Measurements from ENCODE around the gene AK5. TPM values are rescaled to one million over a fixed set of nuclear protein-coding genes. Genes with fewer than 3 reads are reported as not detected.
"Not testable (repeated sequence)": the region's sequence is repeated elsewhere in the genome, so short reads cannot be mapped to it uniquely, and the experiment has no call there.

The AK5 gene
- polyA plus RNA-seq, 1 donor from 2014 or later: 2.7 TPM

- Mint-ChIP-seq H3K36me3 (no peaks in the 10 kb centered on the region), H3K4me1 (no peaks in the 10 kb centered on the region), H3K4me3 (no peak overlapping the region), H3K27me3 (no peaks in the 10 kb centered on the region), H3K27ac (no peak overlapping the region), H3K9me3 (no peaks in the 10 kb centered on the region)
Measured at GRCh38 chr1:77484926-77485325, 203.1 kb downstream of the AK5 start.

- Mint-ChIP-seq H3K27me3 (no peaks in the 10 kb centered on the region), H3K9me3 (no peaks in the 10 kb centered on the region), H3K27ac (no peak overlapping the region), H3K4me1 (no peaks in the 10 kb centered on the region), H3K36me3 (no peaks in the 10 kb centered on the region), H3K4me3 (no peak overlapping the region)
Measured at GRCh38 chr1:77487631-77488030, 205.8 kb downstream of the AK5 start.

GRCh38 chr1:77489910-77490309 lies 208.1 kb downstream of the AK5 start:
- H3K27ac Mint-ChIP-seq: no peak overlapping the region
- no peak overlapping the region for H3K4me3 Mint-ChIP-seq
- H3K4me1 Mint-ChIP-seq: no peaks in the 10 kb centered on the region
- no peaks in the 10 kb centered on the region for H3K9me3 Mint-ChIP-seq
- H3K36me3 Mint-ChIP-seq: no peaks in the 10 kb centered on the region
- H3K27me3 Mint-ChIP-seq: peaks cover 1% of the 10 kb centered on the region

- no peak overlapping the region for H3K4me3 Mint-ChIP-seq
- H3K9me3 Mint-ChIP-seq: peaks cover 3 to 7% (median 3%) of the 10 kb centered on the region in 3 donors
- H3K27ac Mint-ChIP-seq: no peak overlapping the region
- peaks cover 4% of the 10 kb centered on the region for H3K36me3 Mint-ChIP-seq
- peaks cover 8% of the 10 kb centered on the region for H3K27me3 Mint-ChIP-seq
- no peaks in the 10 kb centered on the region for H3K4me1 Mint-ChIP-seq
Measured at GRCh38 chr1:77494026-77494425, 212.2 kb downstream of the AK5 start.

- H3K4me1 Mint-ChIP-seq: no peaks in the 10 kb centered on the region
- peaks cover 4% of the 10 kb centered on the region for H3K36me3 Mint-ChIP-seq
- peaks cover 8% of the 10 kb centered on the region for H3K27me3 Mint-ChIP-seq
- H3K27ac Mint-ChIP-seq: no peak overlapping the region
- no peak overlapping the region for H3K4me3 Mint-ChIP-seq
- H3K9me3 Mint-ChIP-seq: peaks cover 3 to 7% (median 3%) of the 10 kb centered on the region in 3 donors
Measured at GRCh38 chr1:77498918-77499317, 217.1 kb downstream of the AK5 start.

- no peak overlapping the region for H3K4me3 Mint-ChIP-seq
- H3K4me1 Mint-ChIP-seq: no peaks in the 10 kb centered on the region
- H3K27ac Mint-ChIP-seq: no peak overlapping the region
- H3K27me3 Mint-ChIP-seq: peaks cover 8% of the 10 kb centered on the region
- peaks cover 4% of the 10 kb centered on the region for H3K36me3 Mint-ChIP-seq
- H3K9me3 Mint-ChIP-seq: peaks cover 3 to 7% (median 3%) of the 10 kb centered on the region in 3 donors
Measured at GRCh38 chr1:77499466-77499865, 217.6 kb downstream of the AK5 start.

- Mint-ChIP-seq H3K4me3 (no peak overlapping the region), H3K4me1 (no peaks in the 10 kb centered on the region), H3K27me3 (peaks cover 2% of the 10 kb centered on the region), H3K27ac (no peak overlapping the region), H3K36me3 (no peaks in the 10 kb centered on the region), H3K9me3 (no peaks in the 10 kb centered on the region)
Measured at GRCh38 chr1:77504986-77505385, 223.2 kb downstream of the AK5 start.

GRCh38 chr1:77506771-77507170 lies 225.0 kb downstream of the AK5 start:
- Mint-ChIP-seq H3K27me3 (peaks cover 2% of the 10 kb centered on the region), H3K27ac (no peak overlapping the region), H3K36me3 (no peaks in the 10 kb centered on the region), H3K4me1 (no peaks in the 10 kb centered on the region), H3K9me3 (no peaks in the 10 kb centered on the region), H3K4me3 (no peak overlapping the region)

GRCh38 chr1:77509051-77509492 lies 227.3 kb downstream of the AK5 start:
- no peak overlapping the region for H3K27ac Mint-ChIP-seq
- H3K9me3 Mint-ChIP-seq: peaks cover 0 to 2% (median 0%) of the 10 kb centered on the region in 3 donors
- no peaks in the 10 kb centered on the region for H3K36me3 Mint-ChIP-seq
- H3K4me3 Mint-ChIP-seq: no peak overlapping the region
- H3K4me1 Mint-ChIP-seq: no peaks in the 10 kb centered on the region
- peaks cover 2% of the 10 kb centered on the region for H3K27me3 Mint-ChIP-seq

- H3K27me3 Mint-ChIP-seq: peaks cover 2% of the 10 kb centered on the region
- H3K4me3 Mint-ChIP-seq: no peak overlapping the region
- H3K9me3 Mint-ChIP-seq: peaks cover 0 to 2% (median 0%) of the 10 kb centered on the region in 3 donors
- no peak overlapping the region for H3K27ac Mint-ChIP-seq
- no peaks in the 10 kb centered on the region for H3K36me3 Mint-ChIP-seq
- no peaks in the 10 kb centered on the region for H3K4me1 Mint-ChIP-seq
Measured at GRCh38 chr1:77509898-77510297, 228.1 kb downstream of the AK5 start.

- no peaks in the 10 kb centered on the region for H3K27me3 Mint-ChIP-seq
- H3K4me3 Mint-ChIP-seq: no peak overlapping the region
- H3K4me1 Mint-ChIP-seq: no peaks in the 10 kb centered on the region
- no peaks in the 10 kb centered on the region for H3K36me3 Mint-ChIP-seq
- peaks cover 0 to 2% (median 0%) of the 10 kb centered on the region in 3 donors for H3K9me3 Mint-ChIP-seq
- no peak overlapping the region for H3K27ac Mint-ChIP-seq
Measured at GRCh38 chr1:77511440-77511840, 229.6 kb downstream of the AK5 start.

GRCh38 chr1:77512650-77513049 lies 230.8 kb downstream of the AK5 start:
- H3K4me1 Mint-ChIP-seq, H3K4me3 Mint-ChIP-seq, H3K27ac Mint-ChIP-seq, H3K9me3 Mint-ChIP-seq, H3K27me3 Mint-ChIP-seq, H3K36me3 Mint-ChIP-seq: not testable (repeated sequence)

GRCh38 chr1:77513839-77514763 lies 232.3 kb downstream of the AK5 start:
- no peaks in the 10 kb centered on the region for H3K36me3 Mint-ChIP-seq
- H3K27me3 Mint-ChIP-seq: no peaks in the 10 kb centered on the region
- no peaks in the 10 kb centered on the region for H3K4me1 Mint-ChIP-seq
- H3K4me3 Mint-ChIP-seq: no peak overlapping the region
- H3K27ac Mint-ChIP-seq: no peak overlapping the region
- peaks cover 3 to 5% (median 3%) of the 10 kb centered on the region in 3 donors for H3K9me3 Mint-ChIP-seq

- Mint-ChIP-seq H3K4me1 (no peaks in the 10 kb centered on the region), H3K27ac (no peak overlapping the region), H3K9me3 (peaks cover 3 to 5% (median 3%) of the 10 kb centered on the region in 3 donors), H3K4me3 (no peak overlapping the region), H3K36me3 (no peaks in the 10 kb centered on the region), H3K27me3 (no peaks in the 10 kb centered on the region)
Measured at GRCh38 chr1:77514921-77515776, 233.3 kb downstream of the AK5 start.

GRCh38 chr1:77516106-77516505 lies 234.3 kb downstream of the AK5 start:
- Mint-ChIP-seq H3K4me1 (peaks cover 0 to 2% (median 0%) of the 10 kb centered on the region in 3 donors), H3K36me3 (no peaks in the 10 kb centered on the region), H3K9me3 (peaks cover 6 to 8% (median 7%) of the 10 kb centered on the region in 3 donors), H3K27me3 (peaks cover 4% of the 10 kb centered on the region), H3K27ac (no peak overlapping the region), H3K4me3 (peak overlapping the region in 1 of 4 donors; percentile 43)

Measured in IgD-negative memory B cell (primary cell).